ENCODE data around the gene MTFP1. TPM values are rescaled to one million over a fixed set of nuclear protein-coding genes. Genes with fewer than 3 reads are reported as not detected.

The MTFP1 gene
- total RNA-seq, 1 donor from 2014 or later: 29.9 TPM

DNA sequence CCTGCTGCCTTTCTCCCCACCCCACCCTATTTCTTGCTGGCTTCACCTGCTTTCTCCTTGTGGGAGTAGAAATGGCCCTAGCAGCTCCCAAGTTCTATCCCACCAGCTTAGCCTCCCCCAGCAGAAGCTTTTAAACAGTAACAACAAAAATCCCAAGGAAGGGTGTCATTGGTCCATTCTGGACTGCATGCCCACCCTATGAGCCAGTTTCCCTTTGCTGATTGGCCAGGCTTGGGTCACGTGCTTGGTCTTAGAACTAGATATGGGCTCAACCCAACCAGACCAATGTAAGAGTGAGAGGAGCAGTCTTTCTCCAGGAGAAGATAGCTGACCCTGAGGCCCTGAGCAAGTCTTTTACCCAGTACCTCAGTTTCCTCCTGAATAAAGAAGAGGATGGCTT lies 2.3 kb downstream of the MTFP1 start:
- no peak overlapping the region for H3K27ac ChIP-seq
- H3K4me3 ChIP-seq: no peak overlapping the region
- Mint-ChIP-seq H3K27ac (no peak overlapping the region), H3K9me3 (no peaks in the 10 kb centered on the region), H3K4me1 (peaks cover 25% of the 10 kb centered on the region), H3K36me3 (peaks cover 8% of the 10 kb centered on the region), H3K4me3 (no peak overlapping the region), H3K27me3 (ENCODE audit: insufficient read depth, low read depth) (peaks cover 2% of the 10 kb centered on the region)
- no peak for TF ChIP-seq EZH2 (IDR thresholded peaks at IDR 0.05)
- no peak for TF ChIP-seq EZH2phosphoT487 (IDR thresholded peaks at IDR 0.05)
- TF ChIP-seq, protein P1, sequence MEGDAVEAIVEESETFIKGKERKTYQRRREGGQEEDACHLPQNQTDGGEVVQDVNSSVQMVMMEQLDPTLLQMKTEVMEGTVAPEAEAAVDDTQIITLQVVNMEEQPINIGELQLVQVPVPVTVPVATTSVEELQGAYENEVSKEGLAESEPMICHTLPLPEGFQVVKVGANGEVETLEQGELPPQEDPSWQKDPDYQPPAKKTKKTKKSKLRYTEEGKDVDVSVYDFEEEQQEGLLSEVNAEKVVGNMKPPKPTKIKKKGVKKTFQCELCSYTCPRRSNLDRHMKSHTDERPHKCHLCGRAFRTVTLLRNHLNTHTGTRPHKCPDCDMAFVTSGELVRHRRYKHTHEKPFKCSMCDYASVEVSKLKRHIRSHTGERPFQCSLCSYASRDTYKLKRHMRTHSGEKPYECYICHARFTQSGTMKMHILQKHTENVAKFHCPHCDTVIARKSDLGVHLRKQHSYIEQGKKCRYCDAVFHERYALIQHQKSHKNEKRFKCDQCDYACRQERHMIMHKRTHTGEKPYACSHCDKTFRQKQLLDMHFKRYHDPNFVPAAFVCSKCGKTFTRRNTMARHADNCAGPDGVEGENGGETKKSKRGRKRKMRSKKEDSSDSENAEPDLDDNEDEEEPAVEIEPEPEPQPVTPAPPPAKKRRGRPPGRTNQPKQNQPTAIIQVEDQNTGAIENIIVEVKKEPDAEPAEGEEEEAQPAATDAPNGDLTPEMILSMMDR (IDR thresholded peaks at IDR 0.05): no peak
- peaks cover 11% of the 10 kb centered on the region for H4K20me1 ChIP-seq (ENCODE audit: low read depth)
- no peak overlapping the region for H3K4me2 ChIP-seq
- H3K9me3 ChIP-seq (ENCODE audit: low read depth): no peaks in the 10 kb centered on the region
- no peaks in the 10 kb centered on the region for H3K79me2 ChIP-seq (ENCODE audit: low read depth)
- H3K9ac ChIP-seq: no peak overlapping the region
- H3K4me1 ChIP-seq: no peaks in the 10 kb centered on the region
- DNase-seq (ENCODE audit: low spot score): no peak
- H2AFZ ChIP-seq (replicated peaks): no peak overlapping the region
- H3K27me3 ChIP-seq: no peaks in the 10 kb centered on the region
- no peaks in the 10 kb centered on the region for H3K36me3 ChIP-seq
- H3F3A ChIP-seq (ENCODE audit: low read depth): peaks cover 29% of the 10 kb centered on the region

DNA sequence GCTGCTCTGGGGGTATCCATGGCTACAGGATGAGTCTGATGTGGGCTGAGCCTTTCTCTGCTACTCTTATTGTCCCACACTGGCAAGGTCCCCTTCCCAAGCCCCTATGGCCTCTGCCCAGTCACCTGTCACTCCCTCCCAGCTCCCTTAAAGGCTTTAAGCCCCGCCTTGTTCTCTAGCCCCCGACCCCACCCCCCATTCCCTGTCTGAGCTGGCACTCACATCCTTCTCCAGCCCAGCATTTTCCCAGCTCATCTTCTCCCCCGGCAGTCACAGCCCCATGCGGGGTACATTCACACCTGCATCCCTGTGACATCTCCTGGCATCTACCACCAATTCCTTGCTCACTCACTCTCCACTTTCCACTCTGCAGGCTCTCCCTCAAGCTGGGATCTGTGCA lies 4.3 kb downstream of the MTFP1 start:
- H3K27ac Mint-ChIP-seq: no peak overlapping the region
- TF ChIP-seq EZH2phosphoT487 (IDR thresholded peaks at IDR 0.05): no peak
- TF ChIP-seq EZH2 (IDR thresholded peaks at IDR 0.05): no peak
- TF ChIP-seq, protein P1 (IDR thresholded peaks at IDR 0.05): no peak
- H2AFZ ChIP-seq (replicated peaks): no peak overlapping the region
- H3K36me3 ChIP-seq: no peaks in the 10 kb centered on the region
- no peaks in the 10 kb centered on the region for H3K27me3 ChIP-seq
- DNase-seq (ENCODE audit: low spot score): no peak
- no peak overlapping the region for H3K4me2 ChIP-seq
- peaks cover 11% of the 10 kb centered on the region for H4K20me1 ChIP-seq (ENCODE audit: low read depth)
- no peak overlapping the region for H3K4me3 Mint-ChIP-seq
- H3K79me2 ChIP-seq (ENCODE audit: low read depth): no peaks in the 10 kb centered on the region
- peaks cover 2% of the 10 kb centered on the region for H3K27me3 Mint-ChIP-seq (ENCODE audit: insufficient read depth, low read depth)
- no peak overlapping the region for H3K9ac ChIP-seq
- no peaks in the 10 kb centered on the region for H3K9me3 Mint-ChIP-seq
- H3K4me1 ChIP-seq: no peaks in the 10 kb centered on the region
- no peaks in the 10 kb centered on the region for H3K9me3 ChIP-seq (ENCODE audit: low read depth)
- no peak overlapping the region for H3K27ac ChIP-seq
- peaks cover 18% of the 10 kb centered on the region for H3K4me1 Mint-ChIP-seq
- no peak overlapping the region for H3K4me3 ChIP-seq
- H3F3A ChIP-seq (ENCODE audit: low read depth): peaks cover 11% of the 10 kb centered on the region
- H3K36me3 Mint-ChIP-seq: peaks cover 8% of the 10 kb centered on the region

DNA sequence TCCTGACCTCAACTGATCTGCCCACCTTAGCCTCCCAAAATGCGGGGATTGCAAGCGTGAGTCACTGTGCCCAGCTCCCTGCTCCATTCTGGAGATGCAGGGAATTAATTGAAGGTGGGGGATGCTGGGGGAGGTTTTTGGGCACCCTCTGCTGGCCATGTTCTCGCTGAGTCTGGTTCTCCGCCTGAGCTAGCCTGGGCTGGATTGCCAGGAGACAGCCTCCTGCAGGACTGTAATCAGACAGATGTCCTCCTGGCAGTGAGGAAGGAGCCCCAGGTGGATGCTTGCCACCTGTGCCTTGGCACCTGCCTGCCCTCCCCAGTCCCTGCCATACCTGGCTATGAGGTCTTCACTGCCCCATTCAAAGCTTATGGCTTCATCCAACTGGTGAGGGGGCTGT lies 5.4 kb downstream of the MTFP1 start:
- no peak overlapping the region for H3K4me3 Mint-ChIP-seq
- H3K4me3 ChIP-seq: no peak overlapping the region
- H3K27me3 Mint-ChIP-seq (ENCODE audit: insufficient read depth, low read depth): peaks cover 2% of the 10 kb centered on the region
- no peaks in the 10 kb centered on the region for H3K9me3 Mint-ChIP-seq
- H3K36me3 ChIP-seq: no peaks in the 10 kb centered on the region
- no peaks in the 10 kb centered on the region for H3K27me3 ChIP-seq
- H3K9ac ChIP-seq: no peak overlapping the region
- H3K4me1 Mint-ChIP-seq: peaks cover 18% of the 10 kb centered on the region
- H3K4me1 ChIP-seq: no peaks in the 10 kb centered on the region
- H3K79me2 ChIP-seq (ENCODE audit: low read depth): no peaks in the 10 kb centered on the region
- no peak overlapping the region for H2AFZ ChIP-seq (replicated peaks)
- H3K4me2 ChIP-seq: no peak overlapping the region
- H3K27ac ChIP-seq: no peak overlapping the region
- H3K36me3 Mint-ChIP-seq: peaks cover 8% of the 10 kb centered on the region
- H3K9me3 ChIP-seq (ENCODE audit: low read depth): no peaks in the 10 kb centered on the region
- no peak overlapping the region for H3K27ac Mint-ChIP-seq
- H3F3A ChIP-seq (ENCODE audit: low read depth): peaks cover under 1% of the 10 kb centered on the region
- TF ChIP-seq, protein P1 (IDR thresholded peaks at IDR 0.05): peak; percentile 12
- no peak for TF ChIP-seq EZH2 (IDR thresholded peaks at IDR 0.05)
- H4K20me1 ChIP-seq (ENCODE audit: low read depth): peaks cover 11% of the 10 kb centered on the region
- DNase-seq (ENCODE audit: low spot score): no peak
